Stimulated activated CD4-positive, alpha-beta T cell treated with anti-CD3 and anti-CD28 coated beads, Interleukin-4, amount 100 ng/mL, for 24 hours (primary cell): ENCODE data around the gene TMEM156.
"Not testable (repeated sequence)": the region's sequence is repeated elsewhere in the genome, so short reads cannot be mapped to it uniquely, and the experiment has no call there.

ENCODE experiments used
- DNase-seq: peaks from one replicate; pipeline ENCODE4 v3.0.0-alpha.2; 2020

The TMEM156 gene

GRCh38 chr4:38954727-38955126 lies 77.5 kb downstream of the TMEM156 start:
- no peak for DNase-seq

DNA sequence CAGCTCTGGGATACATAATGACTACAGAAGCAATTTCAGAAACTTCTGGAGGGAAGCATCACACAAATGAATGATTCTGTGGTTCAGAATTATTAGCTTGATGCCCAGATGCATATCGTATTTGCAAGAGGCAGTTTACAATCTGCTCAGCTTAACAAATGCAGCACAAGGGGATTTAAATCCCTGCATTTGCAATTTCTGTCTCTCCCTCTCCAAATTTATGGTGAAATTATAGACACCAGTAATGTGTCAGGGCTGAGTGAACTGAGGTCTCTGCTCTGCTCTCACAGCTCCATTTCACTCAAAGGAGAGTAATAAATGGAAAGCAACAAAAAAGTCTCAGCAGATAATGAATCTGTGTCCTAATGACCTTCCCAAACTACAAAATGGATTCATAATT lies 80.2 kb downstream of the TMEM156 start:
- DNase-seq: no peak

DNA sequence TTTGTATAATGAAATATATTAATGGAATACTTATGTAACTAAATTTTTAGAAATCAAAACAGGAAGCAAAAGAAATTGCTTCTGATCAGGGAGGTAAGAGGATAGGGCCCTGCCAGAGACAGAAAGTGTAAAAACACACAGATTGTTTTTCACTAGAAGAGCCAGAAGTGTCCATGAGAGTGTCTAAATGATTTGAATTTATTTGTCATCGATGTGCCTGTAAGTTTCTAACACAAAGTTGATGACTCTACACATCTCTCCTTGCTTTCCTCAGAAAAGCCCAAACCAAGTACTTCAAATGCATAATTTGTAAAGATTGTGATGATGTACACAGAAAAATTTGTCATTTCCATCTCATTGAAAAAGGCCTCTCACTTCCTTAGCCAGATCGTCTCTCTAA lies 80.6 kb downstream of the TMEM156 start:
- no peak for DNase-seq

- no peak for DNase-seq
These were observed 81.5 kb downstream of the TMEM156 start for GRCh38 chr4:38950734-38951133.

GRCh38 chr4:38950159-38950558 lies 82.0 kb downstream of the TMEM156 start:
- DNase-seq: no peak

DNA sequence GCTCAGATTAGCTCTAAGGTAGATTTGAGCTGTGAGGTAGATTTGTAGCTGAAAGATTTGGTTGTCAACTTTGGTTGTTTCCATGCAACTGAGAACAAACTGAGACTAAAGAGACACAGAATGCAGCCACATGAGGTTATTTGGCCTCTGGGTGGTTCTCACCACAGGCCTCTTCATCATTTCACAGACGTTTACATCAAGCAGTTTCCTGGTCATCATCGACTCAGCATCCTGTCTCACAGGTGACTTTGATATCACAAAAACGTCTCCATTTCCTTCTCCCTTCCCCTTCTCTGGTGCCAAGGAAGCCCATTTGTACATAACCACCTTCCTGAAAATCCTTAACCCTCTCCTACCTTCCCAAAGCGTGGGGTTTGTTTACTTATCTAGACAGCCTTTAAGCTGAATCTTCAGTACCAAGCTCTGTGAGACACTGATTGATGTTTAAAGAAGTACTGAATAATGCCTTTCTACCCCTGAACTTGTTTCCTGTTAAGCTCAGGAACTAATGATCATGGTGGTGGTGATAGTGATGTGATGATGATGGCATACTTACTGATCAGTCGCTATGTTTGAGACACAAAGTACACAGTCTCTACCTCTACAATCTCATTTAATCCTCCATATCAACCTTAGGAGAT lies 82.7 kb downstream of the TMEM156 start:
- DNase-seq: peak; percentile 10

- no peak for DNase-seq
These were observed 83.7 kb downstream of the TMEM156 start for GRCh38 chr4:38948551-38948950.

GRCh38 chr4:38946919-38947318 lies 85.3 kb downstream of the TMEM156 start:
- no peak for DNase-seq

DNA sequence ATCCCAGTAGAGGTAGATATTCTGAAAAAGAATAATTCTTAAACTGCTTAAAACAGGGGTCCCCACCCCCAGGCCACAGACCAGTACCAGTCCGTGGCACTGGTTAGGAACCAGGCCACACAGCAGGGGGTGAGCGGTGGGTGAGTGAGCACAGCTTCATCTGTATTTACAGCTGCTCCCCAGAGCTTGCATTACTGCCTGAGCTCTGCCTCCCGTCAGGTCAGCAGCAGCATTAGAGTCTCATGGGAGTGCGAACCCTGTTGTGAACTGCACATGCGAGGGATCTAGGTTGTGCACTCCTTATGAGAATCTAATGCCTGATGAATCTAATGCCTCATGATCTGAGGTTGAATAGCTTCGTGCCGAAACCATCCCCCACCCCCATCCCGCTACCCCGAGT lies 87.8 kb downstream of the TMEM156 start:
- no peak for DNase-seq

DNA sequence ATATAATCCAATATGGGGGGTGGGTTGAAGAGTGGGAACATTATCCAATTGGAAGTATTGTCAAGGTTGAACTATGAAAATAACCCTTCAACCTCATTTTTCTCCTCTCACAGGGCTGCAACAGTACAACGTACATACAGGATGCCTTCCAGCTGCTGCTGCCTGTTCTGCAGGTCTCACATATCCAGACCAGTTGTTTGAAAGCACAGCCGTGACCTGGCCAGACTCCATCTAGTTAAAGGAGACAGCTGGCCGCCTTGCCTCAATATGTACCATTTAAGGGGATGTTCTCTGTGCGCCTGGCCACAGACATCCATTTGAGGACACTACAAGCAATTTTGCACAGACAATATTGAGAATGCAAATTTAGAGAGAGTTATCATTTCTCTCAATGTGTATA lies 88.9 kb downstream of the TMEM156 start:
- no peak for DNase-seq

GRCh38 chr4:38941906-38942305 lies 90.3 kb downstream of the TMEM156 start:
- not testable (repeated sequence) for DNase-seq

DNA sequence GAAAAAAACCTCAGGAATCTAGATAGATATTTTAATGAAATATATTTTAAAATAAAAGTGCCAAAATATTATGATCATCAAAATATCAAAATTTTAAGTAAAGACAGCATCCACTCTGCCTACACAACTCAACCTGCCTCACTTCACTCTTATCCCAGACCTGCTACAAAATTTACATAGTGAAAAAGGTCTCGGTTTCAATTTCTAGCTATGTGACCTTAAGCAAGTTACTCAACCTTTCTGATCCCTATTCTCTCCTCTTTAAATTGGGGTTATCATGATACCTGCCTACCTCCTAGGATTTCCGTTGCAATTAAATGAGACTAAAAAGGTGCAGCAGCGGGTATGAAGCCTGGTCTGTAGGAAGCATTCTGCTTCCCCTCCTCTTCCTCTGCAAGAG lies 91.7 kb downstream of the TMEM156 start:
- no peak for DNase-seq

- no peak for DNase-seq
These were observed 93.0 kb downstream of the TMEM156 start for GRCh38 chr4:38939165-38939564.

DNA sequence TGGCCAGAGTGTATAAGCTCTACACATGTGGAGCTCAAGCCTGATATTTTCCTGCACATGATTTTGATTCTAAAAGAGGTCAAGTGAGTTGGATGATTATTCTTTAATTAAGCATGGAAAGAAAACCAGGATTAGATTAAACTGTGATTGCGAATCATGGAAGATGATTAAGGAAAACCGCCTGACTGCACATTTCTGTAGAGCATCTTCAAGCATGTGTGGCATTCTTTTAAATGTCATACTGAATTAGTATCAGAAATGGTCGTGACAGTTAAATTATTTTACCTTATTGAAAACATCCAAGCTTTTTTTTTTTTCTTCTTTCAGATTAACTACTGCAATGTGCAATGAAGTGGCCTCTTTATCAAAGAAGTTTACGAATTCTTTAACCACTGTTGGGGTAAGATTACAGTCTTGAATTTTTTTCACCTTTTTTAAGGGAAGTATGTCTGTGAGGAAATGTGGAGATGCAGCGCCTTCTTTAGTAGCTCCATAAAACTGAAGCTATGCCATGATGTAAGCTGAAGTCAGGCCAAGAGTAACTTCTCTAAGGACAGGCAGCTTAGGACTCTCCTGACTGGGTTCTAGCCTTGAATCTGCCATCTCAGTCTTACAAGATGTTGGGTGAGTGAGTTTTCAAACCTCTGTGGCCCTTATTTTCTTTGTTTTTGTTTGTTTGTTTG lies 96.7 kb downstream of the TMEM156 start:
- DNase-seq: no peak

- no peak for DNase-seq
These were observed 101.1 kb downstream of the TMEM156 start for GRCh38 chr4:38931125-38931524.

GRCh38 chr4:38930707-38931106 lies 101.5 kb downstream of the TMEM156 start:
- no peak for DNase-seq

GRCh38 chr4:38930204-38930603 lies 102.0 kb downstream of the TMEM156 start:
- no peak for DNase-seq

DNA sequence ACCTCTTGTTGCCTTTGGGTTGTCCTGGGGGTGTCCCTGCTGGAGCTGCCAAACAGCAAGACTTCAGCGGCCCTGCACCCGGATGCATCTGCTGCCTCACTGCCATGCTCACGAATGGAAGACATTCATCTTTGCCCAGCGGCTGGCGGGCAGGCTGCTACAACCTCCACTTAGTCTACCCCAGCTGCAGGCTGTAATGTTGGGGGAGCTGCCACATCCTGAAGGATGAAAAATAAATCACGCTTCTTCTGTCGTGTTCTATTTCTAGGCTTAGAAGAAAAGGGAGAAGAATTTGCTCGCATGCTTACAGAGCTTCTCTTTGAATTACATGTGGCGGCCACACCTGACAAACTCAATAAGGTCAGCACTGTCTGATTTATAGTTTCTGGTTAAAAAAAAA lies 103.2 kb downstream of the TMEM156 start:
- DNase-seq: no peak

DNA sequence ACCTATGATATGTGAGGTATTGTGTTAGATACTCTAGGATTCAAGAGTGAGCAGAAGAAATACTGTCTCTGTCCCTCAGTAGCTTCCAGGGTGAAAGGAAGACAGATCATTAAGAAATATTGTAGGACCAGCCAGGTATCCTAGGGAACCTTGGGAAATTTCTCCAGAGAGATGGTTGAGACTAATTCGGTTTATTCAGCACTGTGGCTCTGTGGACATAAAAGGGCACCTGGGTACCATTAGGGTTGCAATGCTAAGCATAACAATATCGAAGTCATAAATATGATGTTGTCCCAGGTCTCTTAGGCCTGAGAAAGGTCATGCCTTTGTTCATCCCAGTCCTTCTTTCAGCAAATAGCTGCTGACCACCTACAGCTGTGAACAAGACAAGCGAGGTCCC lies 103.6 kb downstream of the TMEM156 start:
- DNase-seq: no peak

- no peak for DNase-seq
These were observed 105.3 kb downstream of the TMEM156 start for GRCh38 chr4:38926896-38927295.

GRCh38 chr4:38925492-38926413 lies 106.5 kb downstream of the TMEM156 start:
- no peak for DNase-seq

- no peak for DNase-seq
These were observed 107.9 kb downstream of the TMEM156 start for GRCh38 chr4:38924353-38924752.

DNA sequence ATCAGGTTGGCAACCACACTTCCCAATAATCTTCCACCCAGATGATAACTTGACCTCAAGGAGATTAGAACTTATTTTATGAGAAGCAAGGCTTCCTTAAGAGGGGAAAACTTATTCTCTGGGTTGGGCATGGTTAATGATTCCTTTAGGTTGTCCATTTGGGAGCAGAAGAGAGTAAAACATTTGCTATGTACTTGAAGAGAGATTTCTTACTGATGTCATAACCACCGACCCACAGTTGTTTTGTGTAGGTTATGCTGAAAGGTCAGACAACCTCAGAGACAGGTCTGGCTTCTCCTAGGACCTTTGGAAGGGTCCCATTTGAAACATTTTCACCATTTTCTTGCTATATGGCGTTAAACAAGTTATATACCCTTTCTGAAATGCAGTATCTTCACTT lies 108.5 kb downstream of the TMEM156 start:
- DNase-seq: no peak

DNA sequence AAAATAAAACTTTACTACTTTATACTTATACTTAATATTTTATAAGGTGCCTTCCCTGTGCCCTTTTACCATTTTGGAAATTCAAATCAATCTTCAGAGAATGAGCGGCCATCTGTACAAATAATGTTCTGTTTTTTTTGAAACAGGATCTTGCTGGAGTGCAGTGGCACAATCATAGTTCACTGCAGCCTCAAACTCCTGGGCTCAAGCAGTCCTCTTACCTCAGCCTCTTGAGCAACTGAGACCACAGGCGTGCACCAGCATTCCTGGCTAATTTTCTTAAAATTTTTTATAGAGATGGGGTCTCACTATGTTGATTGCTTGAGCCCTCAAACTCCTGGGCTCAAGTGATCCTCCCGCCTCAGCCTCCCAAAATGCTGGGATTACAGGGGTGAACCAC lies 111.1 kb downstream of the TMEM156 start:
- no peak for DNase-seq
